HL-60/S4 treated with retinoic acid at 250 ng/mL for 4 days and 3 days (cell line): ENCODE measurements around the gene EFCAB11.

Source experiments
- in situ Hi-C: fragments of 300-500 bp; cut with MboI; formaldehyde crosslinking; loops from 2 replicates; pipeline ENCODE4 v1.7.0; 2022; ENCODE audit warnings: low sequenced_read_pairs

The EFCAB11 gene

DNA sequence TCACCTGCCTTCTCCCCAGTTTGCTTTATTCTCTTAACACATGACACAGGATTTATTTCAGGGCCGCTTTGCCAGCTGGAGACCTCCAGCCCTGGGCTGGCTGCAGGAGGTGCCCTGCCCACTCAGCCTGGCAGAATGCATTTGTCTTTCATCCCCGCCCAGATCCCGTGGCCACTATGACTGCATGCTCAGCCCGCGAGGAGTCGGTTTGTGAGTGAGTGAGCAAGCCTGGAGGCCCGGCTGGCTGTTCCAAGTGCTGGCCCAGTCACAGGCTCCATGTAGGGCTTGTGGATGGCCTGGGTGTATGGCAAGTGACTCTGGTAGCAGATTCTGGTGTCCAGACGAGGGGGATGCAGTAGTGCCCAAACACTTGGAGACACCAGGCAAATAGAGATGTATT is 3.3 kb upstream of the EFCAB11 start:
- in situ Hi-C loops: no loop called here

DNA sequence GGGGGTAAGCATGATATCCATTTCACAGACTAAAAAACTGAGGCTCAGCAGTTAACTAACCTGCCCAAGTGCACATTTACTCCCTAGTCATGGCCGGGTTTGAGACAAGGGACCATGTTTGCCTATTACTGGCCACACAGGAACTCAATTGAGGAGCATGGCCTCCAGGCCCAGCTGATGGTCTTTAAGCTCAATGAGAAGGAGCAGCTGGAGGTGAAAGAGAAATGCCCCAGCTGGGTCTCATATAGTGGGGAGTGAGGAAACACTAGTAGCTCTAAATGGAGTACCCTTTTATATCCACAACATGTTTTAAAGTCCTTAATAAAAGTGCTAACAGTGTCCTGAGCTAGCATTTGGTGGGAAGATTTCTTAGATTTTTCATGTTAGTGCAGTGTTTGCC is 2.8 kb upstream of the EFCAB11 start:
- in situ Hi-C loops: no loop called here

DNA sequence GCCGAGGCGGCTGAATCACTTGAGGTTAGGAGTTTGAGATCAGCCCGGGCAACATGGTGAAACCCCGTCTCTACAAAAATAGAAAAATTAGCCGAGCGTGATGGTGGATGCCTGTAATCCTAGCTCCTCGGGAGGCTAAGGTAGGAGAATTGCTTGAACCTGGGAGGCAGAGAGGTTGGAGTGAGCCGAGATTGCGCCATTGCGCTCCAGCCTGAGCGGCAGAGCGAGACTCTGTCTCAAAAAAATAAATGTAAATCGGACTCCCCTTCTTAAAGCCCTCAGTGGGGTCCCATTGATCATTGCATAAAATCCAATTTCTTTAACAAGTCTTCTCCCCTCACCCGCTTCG is 2.1 kb upstream of the EFCAB11 start:
- in situ Hi-C loops: no loop called here

DNA sequence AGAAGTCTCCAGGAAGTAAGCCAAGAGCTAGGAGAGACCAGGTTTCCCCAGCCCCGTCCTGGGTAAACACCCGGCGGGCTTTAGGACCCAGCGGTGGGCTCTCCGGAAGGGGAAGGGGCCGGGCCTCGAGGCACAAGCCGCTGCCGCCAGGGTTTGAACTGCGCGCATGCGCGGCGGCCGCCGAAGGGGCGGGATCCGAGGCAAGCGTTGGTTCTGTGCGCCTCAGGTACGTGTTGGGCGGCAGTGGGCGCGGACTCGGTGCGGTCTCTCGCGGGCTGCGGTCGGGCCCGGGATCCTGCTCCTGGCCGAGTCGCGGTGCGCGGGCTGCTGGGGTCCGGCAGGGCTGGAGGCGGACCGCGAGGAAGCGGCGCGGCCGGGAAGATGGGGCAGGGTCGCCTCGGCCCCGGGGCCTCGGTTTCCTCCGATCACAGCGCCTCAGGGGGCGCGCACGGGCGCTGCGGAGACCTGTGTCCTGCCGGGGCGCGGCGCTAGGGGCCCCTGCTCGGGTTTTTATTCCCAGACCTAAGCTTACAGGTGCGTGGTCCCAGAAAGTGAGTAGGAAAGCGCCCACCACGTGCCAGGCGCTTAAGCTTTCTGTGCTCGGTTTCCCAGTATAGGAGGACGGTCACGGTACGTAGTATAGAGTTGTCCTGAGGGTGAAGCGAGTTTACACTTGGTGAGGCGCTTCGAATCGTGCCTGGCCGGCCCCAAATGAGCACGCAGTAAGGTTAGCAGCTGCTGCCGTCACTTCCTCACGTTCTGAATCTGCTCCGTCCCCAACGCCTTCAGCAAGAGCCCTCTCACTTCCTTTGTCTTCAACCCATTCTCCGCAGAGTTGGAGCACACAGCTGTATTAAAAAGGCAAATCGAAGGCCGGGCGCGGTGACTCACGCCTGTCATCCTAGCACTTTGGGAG is 1.5 kb upstream of the EFCAB11 start, which contains the start of gene TDP1:
TSS of gene TDP1 (plus strand) at position 183 of the 916 bp plus-strand sequence. CDS start 7,188 bp downstream, outside the sequence.
- in situ Hi-C loops: no loop called here

DNA sequence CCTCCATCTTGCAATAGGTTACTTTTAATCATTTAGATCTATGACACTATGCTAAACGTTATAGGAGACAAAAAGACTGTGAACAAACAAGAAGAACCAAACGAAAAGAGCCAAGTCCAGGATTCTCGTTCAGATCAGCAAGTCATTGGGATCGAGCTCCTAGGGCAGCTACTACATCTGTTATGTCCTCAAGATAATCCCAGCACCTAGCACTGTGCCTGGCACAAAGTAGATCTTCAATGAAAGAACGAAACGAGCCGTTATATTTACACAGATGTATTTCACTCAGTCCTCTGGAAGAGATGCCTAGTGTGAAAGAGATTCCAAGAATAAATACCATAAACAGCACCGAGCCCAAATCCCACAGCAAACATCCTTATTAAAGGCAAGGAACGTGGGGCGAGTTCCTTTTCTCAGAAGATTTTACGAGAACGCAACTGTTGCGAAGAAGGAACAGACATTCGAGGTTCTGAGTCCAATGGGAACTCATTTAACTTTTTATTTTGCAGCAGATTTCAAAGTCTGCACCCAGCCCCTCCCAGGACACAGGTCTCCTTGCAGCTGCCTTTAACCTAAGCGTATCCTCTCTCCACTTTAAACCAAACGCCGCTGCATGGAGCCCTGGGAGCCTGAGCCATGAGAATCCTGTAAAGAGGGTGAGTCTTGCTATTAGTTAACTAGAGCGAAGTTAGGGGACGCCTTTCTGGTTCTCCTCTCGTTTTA is 653 bp upstream of the EFCAB11 start:
- in situ Hi-C loops: no loop called here

DNA sequence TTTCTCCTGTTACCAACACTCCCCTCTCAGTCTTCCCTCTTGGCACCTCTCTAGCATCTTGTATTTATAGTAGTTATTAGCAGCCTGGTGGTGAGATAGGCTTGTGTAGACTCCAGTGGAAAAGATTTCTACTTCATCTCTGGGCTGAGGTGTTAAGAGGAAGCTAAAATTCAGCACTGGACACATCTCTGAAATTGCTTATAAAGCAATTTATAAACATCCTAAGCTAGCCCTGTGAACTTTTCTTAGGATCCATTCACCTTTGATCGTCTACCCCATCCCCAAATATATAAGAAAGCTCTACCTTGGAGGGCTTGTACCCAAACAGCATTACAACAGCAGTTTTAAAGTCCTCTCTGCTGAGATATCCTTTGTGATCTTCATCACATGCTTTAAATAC is 928 bp downstream of the EFCAB11 start:
- in situ Hi-C loops: no loop called here

DNA sequence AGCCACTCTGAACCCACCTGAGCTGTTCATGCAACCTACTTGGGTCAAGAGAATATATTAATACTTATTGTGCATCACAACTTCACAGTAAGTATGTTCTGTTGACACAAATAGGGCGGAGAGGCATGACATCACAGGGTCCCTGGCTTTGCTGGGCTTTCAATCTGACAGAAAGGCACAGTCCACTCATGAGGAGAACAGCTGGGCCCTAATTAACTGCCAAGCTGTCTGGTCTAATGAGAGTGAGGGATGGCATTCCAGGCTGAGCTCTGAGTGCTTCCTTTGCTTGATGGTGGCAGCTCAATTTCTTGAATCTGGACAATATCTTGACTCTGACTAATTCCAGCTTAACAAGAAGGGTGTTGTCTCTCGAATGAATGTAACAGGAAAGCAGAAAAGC is 2.0 kb downstream of the EFCAB11 start:
- in situ Hi-C loops: no loop called here

DNA sequence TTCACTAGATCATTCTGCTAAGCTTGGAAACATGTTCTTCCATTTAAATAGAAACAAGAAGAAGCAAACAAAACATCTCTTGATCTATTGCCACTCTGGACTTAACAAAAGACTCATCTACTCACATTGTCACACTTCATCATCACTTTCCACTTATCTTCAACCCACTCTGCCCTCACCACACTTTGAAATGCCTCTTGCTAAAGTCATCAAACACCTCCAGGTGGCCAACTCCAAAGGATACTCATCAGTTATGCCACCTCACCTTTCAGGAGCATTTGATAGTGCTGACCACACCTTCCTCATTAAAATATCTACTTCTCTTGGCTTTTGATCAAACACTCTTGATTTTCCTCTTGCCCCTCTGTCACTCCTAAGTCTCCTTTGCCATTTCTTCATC is 7.2 kb downstream of the EFCAB11 start:
- in situ Hi-C loops: no loop called here

DNA sequence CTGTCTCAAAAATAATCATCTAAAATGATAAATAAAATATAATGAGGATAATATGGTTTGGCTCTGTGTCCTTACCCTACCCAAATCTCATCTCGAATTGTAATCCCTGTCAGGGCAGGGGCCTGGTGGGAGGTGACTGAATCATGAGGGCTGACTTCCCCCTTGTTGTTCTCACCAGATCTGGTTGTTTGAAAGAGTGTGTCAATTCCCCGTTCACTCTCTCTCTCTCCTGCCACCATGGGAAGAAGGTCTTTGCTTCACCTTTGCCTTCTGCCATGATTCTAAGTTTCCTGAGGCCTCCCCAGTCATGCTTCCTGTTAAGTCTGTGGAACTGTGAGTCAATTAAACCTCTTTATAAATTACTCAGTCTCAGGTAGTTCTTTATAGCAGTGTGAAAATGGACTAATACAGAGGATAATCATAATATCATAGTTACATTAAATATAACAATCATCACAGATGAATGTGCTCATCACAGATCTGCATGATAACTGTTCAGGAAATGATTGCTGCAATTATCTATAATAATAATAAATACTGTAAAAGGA is 12.6 kb downstream of the EFCAB11 start:
- in situ Hi-C loops: no loop called here

DNA sequence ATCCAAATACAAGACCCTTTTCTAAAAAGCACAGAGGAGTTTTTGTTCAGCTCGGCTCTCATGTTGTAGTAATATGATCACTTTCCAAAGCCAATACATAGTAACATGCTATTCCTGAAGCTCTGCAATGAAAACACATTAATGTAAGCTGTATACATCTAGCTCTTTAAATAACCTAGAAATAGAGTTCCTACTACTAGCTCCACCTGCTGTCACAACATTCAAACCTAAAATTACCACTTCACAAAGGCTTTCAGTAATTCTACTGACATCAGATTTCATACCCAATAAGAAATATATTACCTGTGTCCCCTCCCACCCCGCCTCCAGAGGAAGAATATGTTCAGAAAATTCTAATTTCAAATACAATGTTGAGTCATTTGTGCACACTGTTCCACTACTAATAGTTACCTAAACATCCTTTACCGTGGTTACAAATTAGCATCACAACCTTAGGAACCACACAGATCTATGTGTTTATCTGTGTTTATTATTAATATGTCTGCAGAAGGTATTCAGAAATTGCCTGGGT is 17.8 kb downstream of the EFCAB11 start:
- in situ Hi-C loops: no loop called here

DNA sequence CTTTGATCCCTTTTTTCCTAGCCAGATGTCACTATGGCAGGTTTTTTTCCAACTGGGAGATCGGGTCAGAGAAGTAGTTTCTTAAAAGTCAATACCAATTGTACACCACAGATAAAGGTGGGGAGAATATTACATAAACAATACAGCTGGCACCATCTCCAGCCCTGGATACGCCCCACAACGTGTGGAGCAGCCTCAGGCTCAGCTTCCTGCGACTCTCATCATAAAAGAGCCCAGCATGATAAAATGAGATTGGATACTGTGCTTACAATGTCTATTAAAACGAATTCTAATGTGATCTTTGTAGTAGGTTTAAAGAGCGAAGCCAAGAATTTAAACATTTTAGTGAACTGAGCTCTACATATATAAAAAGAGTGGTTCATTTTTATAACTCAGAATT is 21.5 kb downstream of the EFCAB11 start:
- in situ Hi-C loops: no loop called here

DNA sequence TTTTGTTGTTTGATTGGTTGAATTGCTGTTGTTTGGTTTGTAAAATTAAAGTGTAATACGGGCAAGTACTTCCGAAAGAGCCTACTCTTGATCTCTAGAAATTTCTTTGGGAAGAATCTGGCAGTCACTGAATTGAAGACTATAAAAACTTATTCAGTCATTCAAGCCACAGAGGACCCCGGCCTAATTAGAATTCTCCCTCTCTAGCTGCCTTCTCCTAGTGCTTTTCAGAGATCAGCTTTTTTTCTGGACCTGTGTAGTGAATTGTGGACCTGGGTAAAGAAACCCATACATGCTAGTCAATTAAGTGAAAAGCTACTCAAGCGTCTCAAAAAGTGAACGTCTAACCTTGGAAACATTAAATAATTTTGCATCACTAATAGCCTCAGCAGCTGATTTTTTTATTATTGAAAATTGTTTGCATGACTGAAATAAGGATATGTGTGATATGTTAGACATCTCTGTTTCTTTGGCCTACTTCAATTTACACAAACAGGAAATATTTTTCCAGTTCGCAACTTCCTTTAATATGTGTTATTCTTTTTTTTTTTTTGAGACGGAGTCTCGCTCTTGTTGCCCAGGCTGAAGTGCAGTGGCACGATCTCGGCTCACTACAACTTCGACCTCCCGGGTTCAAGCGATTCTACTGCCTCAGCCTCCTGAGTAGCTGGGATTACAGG is 27.2 kb downstream of the EFCAB11 start:
- in situ Hi-C loops: no loop called here

DNA sequence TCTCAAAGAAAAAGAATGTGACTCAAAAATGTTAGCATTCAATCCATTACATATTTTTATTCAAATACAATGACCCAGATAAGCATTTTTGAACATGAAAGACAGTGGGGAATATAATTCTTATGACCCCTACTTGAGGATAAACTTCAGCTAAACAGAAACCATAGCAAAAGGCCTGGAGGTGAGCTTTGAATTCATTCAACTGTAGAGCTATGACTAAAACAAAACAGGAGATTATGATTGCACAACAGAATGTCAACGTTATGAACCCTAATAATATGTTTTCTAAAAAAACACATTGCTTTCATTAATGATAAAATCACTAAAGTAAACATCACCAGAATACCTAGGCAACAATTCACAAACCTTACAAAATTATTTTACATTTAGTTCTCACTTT is 27.8 kb downstream of the EFCAB11 start:
- in situ Hi-C loops: no loop called here

DNA sequence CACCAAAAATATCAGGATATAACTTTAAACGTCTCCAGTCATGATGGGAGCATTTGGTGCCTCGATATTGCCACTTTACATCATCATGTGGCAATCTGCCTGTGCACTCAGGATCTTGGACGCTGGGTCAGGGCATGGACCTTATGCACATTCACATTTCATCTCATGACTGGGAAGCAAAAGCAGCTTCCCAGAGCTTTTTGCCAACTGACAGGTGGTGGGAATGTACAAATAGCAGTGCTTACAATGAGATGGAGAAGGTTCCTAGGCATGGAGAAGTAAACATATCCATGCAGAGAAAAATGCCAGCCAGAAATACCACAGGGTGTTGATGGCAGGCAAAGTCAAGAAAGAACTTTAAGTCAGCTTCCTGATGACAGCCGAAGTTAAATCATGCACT is 30.3 kb downstream of the EFCAB11 start:
- in situ Hi-C loops: loop anchor here (25.0 kb wide), 4 partner anchors 512 to 1437 kb away; partner anchors contain the start of gene FOXN3

DNA sequence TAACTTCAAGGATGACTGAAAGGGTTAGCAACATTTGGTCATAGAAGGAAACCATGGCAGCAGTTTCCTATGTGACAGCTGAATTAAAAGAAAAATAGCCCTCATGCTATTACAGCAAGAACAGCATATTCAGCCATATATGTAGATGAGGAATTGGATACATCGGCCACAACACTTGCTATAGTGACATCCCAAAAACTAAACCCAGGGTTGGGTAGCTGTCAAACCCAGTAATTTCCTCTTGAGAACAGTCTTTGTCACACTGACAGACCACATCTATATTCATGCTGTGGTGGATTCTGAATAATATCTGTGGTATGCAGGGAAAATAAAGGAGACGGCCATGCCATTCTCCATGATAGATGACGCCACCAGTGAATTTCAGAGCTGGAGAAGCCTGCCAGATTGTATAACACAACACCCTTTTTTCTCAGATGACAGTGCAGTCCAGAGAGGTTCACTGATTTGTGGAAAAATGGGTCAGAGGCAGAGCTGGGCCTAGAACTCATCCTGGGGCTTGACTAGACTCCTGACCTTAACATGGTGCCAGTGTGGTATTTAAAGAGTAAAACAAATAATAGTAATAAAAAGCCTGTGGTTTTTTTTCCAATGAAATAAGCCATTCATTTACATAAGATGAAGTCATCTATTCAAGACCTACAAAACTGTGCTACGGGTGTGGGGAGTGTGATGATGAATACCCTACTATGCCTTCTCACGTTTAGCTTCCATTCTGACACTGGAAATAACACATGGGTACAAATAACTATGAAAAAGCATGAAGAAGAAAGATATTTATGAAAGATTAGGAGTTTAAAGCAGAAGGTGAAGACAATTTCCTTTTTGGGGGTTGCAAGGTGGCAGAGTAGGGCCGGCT is 32.3 kb downstream of the EFCAB11 start:
- in situ Hi-C loops: loop anchor here (25.0 kb wide), 4 partner anchors 510 to 1435 kb away; partner anchors contain the start of gene FOXN3

DNA sequence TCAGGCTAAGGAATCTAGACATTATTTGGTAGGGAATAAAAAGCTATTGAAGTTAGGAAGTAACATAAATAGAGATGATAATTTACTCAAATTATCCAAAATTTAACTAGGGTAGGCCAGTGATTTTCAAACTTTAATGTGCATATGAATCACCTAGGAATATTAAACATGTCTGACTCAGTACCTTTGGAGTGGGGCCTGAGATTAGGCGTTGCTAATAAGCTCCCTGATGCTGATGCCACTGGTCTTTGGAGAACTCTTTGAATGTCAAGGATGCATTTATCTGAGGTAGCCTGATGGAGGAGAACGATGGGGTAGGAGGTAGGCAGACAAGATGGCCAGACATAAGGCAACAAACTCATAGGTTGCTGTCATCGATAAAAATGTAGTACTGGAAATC is 33.2 kb downstream of the EFCAB11 start:
- in situ Hi-C loops: loop anchor here (25.0 kb wide), 4 partner anchors 509 to 1434 kb away; partner anchors contain the start of gene FOXN3

DNA sequence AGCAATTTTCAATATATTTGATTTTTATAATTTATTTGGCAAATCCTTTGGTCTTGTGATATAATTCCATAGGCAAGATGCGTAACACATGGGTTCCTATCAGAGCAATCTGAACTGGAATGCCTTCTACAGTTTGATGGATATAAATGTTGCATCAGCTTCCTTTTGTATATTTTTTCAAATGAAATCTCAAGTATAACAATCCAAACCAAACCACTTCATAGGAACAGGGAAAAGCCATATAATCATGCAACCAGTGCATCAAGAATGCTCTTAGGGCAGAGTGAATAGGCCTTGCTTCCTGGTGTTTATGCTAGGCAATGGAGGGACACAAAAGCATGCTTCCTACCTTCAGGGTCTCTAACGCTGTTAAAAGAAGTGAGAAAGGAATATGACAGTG is 34.5 kb downstream of the EFCAB11 start:
- in situ Hi-C loops: loop anchor here (25.0 kb wide), 4 partner anchors 508 to 1433 kb away; partner anchors contain the start of gene FOXN3

DNA sequence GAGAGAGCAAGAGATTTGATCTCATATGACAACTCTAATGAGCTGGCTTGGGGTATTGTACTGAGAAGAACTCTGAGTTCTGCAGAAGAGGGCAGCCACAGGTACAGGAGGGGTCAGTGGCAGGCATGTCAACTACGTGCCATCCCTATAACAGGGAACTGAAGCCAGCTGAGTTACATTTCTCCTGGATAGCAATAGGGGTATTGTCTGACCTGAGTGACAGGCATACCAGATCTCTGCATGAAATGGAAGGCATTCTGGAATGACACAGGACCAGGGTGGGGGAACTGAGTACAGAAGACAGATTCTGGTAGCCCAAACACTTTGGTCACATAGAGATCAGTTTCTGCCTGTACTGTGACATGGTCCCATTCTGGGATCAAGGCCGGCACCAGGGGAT is 35.8 kb downstream of the EFCAB11 start:
- in situ Hi-C loops: loop anchor here (25.0 kb wide), 4 partner anchors 506 to 1431 kb away; partner anchors contain the start of gene FOXN3

DNA sequence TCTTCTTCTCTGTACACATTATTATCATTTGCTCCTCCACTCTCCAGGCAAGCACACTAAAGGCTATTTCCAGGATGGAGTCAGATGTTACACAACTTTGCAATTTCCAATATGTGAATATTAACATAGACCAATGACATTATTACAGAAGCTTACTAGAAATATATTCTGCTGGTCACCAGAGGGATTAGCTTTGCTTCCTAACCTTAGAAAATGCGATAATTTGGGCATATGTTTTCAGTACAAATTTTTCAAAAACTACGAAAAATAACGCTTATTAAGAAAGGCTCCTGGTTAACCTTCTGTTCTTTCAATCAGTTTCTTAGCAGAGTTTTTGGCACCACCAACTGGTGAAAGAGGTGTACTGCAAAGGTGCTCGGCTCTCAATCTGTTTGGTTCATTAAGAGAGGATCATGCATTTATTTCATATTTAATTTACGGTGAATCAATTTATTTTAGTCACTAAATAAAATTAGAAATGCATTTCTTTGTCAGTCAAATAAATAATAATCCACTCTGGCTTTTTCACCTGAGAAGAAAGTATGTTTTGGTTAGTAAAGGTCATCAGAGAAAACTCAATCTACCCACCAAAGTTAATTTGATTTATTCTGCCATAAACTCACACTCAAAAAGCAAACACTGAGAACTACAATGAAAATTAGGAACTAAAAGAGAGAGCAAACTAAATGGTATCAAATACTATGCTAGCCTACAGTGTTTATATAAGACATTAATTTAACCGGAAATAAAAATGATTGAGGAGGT is 39.2 kb downstream of the EFCAB11 start:
- in situ Hi-C loops: loop anchor here (25.0 kb wide), 4 partner anchors 503 to 1428 kb away; partner anchors contain the start of gene FOXN3
